ENCODE measurements around the gene LMO4.

Gene LMO4

DNA sequence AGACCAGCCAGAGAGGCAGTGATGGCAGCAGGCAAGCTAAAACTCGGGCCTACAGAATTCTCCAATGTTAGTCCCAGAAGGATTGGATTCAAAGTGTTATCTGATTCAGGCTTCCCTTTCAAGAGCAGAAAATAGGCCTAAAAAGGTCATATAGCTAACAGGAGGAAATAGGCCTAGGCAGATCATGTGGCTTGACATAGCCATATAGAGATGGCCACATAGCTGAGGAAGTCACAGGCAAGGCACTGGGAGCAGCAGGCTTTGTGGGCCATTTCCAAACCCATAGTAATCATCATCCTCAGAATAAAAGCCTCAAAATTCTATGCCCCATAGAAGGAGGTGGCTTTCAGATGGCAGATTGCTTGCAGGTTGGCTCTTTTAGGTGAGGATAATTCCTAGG, 29.0 kb upstream of the LMO4 start:
- Histone ChIP-seq H3K27ac (ENCODE audit: insufficient read depth, low read depth, low read length, poor library complexity, severe bottlenecking) (no peak overlapping the region), H3K36me3 (ENCODE audit: control insufficient read depth, insufficient read depth, low read length) (no peaks in the 10 kb centered on the region), H3K27me3 (ENCODE audit: control insufficient read depth, insufficient read depth, low read length, poor library complexity, severe bottlenecking) (no peaks in the 10 kb centered on the region), H3K9me3 (ENCODE audit: control insufficient read depth, low read length) (no peaks in the 10 kb centered on the region), H3K4me1 (ENCODE audit: control insufficient read depth, insufficient read depth, low read length) (no peaks in the 10 kb centered on the region), H3K4me3 (ENCODE audit: insufficient read depth, low read depth, low read length) (no peak overlapping the region)
- WGBS, 2 experiments = 92 to 94% methylated on average over 1 of the region's 1 CpG

DNA sequence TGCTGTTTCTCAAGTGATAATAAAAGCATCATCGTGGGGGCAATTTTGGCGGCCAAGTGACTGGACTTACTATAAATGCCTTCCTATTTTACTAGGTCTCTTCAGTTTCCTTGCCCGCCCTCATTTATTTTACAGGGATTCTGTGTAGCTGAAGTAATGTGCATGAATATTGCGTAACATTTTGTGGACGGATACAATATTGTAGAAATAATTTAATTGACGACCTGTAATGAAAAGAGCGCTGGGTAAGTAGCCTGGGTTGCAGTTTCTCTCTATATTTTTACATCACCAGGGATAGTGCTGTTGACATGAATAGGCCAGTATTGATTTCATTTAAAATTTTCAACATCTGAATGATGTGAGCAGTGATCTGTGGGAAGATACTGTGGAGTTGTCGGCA, 28.1 kb upstream of the LMO4 start:
- Histone ChIP-seq H3K4me1 (ENCODE audit: control insufficient read depth, insufficient read depth, low read length) (no peaks in the 10 kb centered on the region), H3K36me3 (ENCODE audit: control insufficient read depth, insufficient read depth, low read length) (no peaks in the 10 kb centered on the region), H3K27me3 (ENCODE audit: control insufficient read depth, insufficient read depth, low read length, poor library complexity, severe bottlenecking) (no peaks in the 10 kb centered on the region), H3K27ac (ENCODE audit: insufficient read depth, low read depth, low read length, poor library complexity, severe bottlenecking) (no peak overlapping the region), H3K9me3 (ENCODE audit: control insufficient read depth, low read length) (no peaks in the 10 kb centered on the region), H3K4me3 (ENCODE audit: insufficient read depth, low read depth, low read length) (no peak overlapping the region)
- 95 to 96% methylated on average over 7 of the region's 8 CpGs for WGBS, 2 experiments

DNA sequence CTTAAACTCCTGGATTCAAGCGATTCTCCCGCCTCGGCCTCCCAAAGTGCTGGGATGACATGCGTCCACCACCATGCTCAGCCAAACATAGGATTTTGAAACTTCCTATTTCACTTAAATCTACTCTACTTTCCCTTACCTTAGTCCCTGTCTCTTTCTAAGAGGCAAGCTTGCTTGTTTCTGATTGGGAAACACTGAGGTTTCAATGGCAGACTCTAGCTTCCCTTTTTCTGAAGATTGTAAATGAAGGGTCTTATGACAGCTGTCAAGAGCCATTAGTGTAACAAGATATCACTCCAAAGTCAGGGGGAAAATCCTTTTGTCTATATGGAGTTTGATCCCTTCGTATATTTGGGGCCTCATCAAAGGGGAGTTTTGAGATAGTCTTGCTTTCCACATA, 23.5 kb upstream of the LMO4 start:
- WGBS, 2 experiments = 77 to 84% methylated on average over 5 of the region's 5 CpGs
- Histone ChIP-seq H3K4me3 (ENCODE audit: insufficient read depth, low read depth, low read length) (no peak overlapping the region), H3K4me1 (ENCODE audit: control insufficient read depth, insufficient read depth, low read length) (no peaks in the 10 kb centered on the region), H3K36me3 (ENCODE audit: control insufficient read depth, insufficient read depth, low read length) (no peaks in the 10 kb centered on the region), H3K27ac (ENCODE audit: insufficient read depth, low read depth, low read length, poor library complexity, severe bottlenecking) (no peak overlapping the region), H3K27me3 (ENCODE audit: control insufficient read depth, insufficient read depth, low read length, poor library complexity, severe bottlenecking) (no peaks in the 10 kb centered on the region), H3K9me3 (ENCODE audit: control insufficient read depth, low read length) (no peaks in the 10 kb centered on the region)

DNA sequence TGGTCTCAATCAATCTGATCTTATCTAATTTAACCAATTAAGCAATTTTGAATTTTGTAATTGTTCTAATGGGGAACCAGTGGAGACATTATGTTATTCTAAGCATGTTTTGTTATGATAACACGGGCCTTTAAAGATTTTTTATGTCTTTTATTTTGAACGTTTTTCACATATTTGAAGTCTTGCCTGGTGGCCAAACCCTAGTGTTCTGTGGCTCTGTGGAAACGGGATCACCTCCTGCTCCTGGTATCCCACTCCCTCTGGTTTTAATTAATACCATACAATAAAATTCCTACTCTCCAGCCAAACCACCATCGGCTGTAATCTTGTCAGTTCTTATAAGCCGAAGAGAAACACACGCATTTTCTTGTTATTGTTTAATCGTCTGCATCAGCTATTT, 22.9 kb upstream of the LMO4 start:
- Histone ChIP-seq H3K9me3 (ENCODE audit: control insufficient read depth, low read length) (no peaks in the 10 kb centered on the region), H3K4me1 (ENCODE audit: control insufficient read depth, insufficient read depth, low read length) (no peaks in the 10 kb centered on the region), H3K27me3 (ENCODE audit: control insufficient read depth, insufficient read depth, low read length, poor library complexity, severe bottlenecking) (no peaks in the 10 kb centered on the region), H3K4me3 (ENCODE audit: insufficient read depth, low read depth, low read length) (no peak overlapping the region), H3K36me3 (ENCODE audit: control insufficient read depth, insufficient read depth, low read length) (no peaks in the 10 kb centered on the region), H3K27ac (ENCODE audit: insufficient read depth, low read depth, low read length, poor library complexity, severe bottlenecking) (no peak overlapping the region)
- 92% methylated on average over 7 of the region's 7 CpGs for whole genome bisulfite sequencing, 2 experiments

DNA sequence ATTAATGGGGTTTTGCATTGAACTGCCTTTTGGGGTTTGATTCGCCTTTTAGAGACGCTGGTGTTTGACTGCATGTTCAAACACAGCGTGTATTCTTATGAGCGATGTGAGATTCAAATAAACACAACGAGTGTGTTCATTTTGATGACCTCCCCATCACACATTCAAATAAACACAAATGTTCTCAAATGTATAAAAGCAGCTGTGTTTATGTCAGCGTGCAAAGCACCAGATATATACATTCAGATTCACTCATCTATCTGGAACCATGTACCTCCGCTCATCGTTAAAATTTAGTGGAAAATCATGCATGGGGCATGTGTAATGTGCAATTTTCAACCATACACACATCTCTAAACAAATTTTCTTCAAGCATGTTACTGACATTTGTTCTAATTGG, 21.4 kb upstream of the LMO4 start:
- Histone ChIP-seq H3K4me1 (ENCODE audit: control insufficient read depth, insufficient read depth, low read length) (no peaks in the 10 kb centered on the region), H3K27me3 (ENCODE audit: control insufficient read depth, insufficient read depth, low read length, poor library complexity, severe bottlenecking) (no peaks in the 10 kb centered on the region), H3K4me3 (ENCODE audit: insufficient read depth, low read depth, low read length) (no peak overlapping the region), H3K36me3 (ENCODE audit: control insufficient read depth, insufficient read depth, low read length) (no peaks in the 10 kb centered on the region), H3K9me3 (ENCODE audit: control insufficient read depth, low read length) (no peaks in the 10 kb centered on the region), H3K27ac (ENCODE audit: insufficient read depth, low read depth, low read length, poor library complexity, severe bottlenecking) (no peak overlapping the region)
- WGBS, 2 experiments = 93 to 97% methylated on average over 6 to 8 of the region's 8 CpGs

DNA sequence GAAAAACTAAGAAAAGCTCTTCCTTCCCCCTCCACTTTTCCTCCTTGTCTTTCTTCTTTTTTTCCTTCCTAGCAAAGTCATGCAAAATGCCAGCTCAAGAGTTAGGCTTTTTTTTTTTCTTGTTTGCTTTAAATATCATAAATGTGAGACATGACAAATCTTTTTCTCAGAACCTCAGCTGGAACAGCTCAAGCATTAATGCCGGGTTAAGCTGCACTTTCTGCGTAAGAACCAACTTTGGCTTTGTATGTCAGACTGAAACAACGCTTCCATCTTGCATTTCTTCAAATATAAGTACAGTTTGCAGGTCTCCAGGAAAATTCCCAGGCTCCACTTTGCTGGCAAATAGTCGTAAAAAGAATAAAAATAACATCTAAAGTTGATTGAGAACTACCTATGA, 20.7 kb upstream of the LMO4 start:
- Histone ChIP-seq H3K4me1 (ENCODE audit: control insufficient read depth, insufficient read depth, low read length) (no peaks in the 10 kb centered on the region), H3K4me3 (ENCODE audit: insufficient read depth, low read depth, low read length) (no peak overlapping the region), H3K36me3 (ENCODE audit: control insufficient read depth, insufficient read depth, low read length) (no peaks in the 10 kb centered on the region), H3K9me3 (ENCODE audit: control insufficient read depth, low read length) (no peaks in the 10 kb centered on the region), H3K27ac (ENCODE audit: insufficient read depth, low read depth, low read length, poor library complexity, severe bottlenecking) (no peak overlapping the region), H3K27me3 (ENCODE audit: control insufficient read depth, insufficient read depth, low read length, poor library complexity, severe bottlenecking) (no peaks in the 10 kb centered on the region)
- 92% methylated on average over 3 to 4 of the region's 4 CpGs for WGBS, 2 experiments

DNA sequence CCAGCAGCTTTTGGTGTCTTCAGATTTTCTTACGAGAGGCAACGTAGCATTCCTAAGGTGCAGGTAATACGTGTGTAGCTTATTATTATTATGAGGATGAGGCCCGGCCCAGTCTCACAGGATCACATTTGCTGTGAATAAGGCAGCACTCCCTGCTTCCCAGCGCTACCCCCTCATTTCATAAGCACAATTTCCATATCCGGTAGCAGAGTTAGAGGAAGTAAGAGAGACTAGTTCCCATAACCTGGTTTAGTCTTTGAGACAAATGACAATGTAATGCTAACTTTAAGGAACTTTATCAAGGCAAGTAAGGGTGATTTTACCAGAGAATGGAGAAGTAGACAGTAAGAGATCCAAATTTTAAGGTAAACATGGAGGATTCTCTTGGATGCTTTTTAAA, 14.6 kb upstream of the LMO4 start:
- H3K36me3 ChIP-seq (ENCODE audit: control insufficient read depth, insufficient read depth, low read length) = no peaks in the 10 kb centered on the region
- no peaks in the 10 kb centered on the region for H3K27me3 ChIP-seq (ENCODE audit: control insufficient read depth, insufficient read depth, low read length, poor library complexity, severe bottlenecking)
- no peaks in the 10 kb centered on the region for H3K4me1 ChIP-seq (ENCODE audit: control insufficient read depth, insufficient read depth, low read length)
- no peak overlapping the region for H3K27ac ChIP-seq (ENCODE audit: insufficient read depth, low read depth, low read length, poor library complexity, severe bottlenecking)
- no peaks in the 10 kb centered on the region for H3K9me3 ChIP-seq (ENCODE audit: control insufficient read depth, low read length)
- 94 to 100% methylated on average over 6 of the region's 6 CpGs for WGBS, 2 experiments
- no peak overlapping the region for H3K4me3 ChIP-seq (ENCODE audit: insufficient read depth, low read depth, low read length)

DNA sequence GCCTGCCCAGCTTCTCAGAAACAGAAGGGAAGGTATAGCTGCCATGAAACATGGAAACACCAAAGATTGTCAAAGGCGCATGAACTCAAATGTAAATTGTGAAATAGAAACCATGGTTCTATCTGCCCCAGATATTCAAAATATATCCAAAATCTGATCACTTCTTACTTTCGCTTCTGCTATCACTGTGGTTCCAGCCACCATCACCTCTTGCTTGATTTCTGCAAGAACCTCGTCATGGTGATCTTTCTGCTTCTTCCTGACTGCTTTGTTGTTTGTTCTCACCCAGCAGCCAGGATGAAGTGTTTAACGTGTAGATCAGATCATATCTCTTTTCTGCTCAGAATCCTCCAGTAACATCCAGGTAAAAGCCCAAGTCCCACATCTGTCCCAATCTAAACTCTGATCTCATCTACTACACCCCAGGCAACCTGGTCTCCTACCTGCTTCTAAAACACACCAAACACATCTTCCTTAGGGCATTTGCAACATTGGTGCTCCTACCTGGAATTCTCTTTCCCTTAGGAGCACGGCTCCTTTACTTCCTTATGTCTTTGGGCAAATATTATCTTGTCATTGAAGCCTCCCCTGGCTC, 10.5 kb upstream of the LMO4 start:
- 95 to 97% methylated on average over 5 of the region's 5 CpGs for WGBS, 2 experiments
- no peak overlapping the region for H3K27ac ChIP-seq (ENCODE audit: insufficient read depth, low read depth, low read length, poor library complexity, severe bottlenecking)
- H3K27me3 ChIP-seq (ENCODE audit: control insufficient read depth, insufficient read depth, low read length, poor library complexity, severe bottlenecking) = no peaks in the 10 kb centered on the region
- H3K9me3 ChIP-seq (ENCODE audit: control insufficient read depth, low read length) = no peaks in the 10 kb centered on the region
- no peak overlapping the region for H3K4me3 ChIP-seq (ENCODE audit: insufficient read depth, low read depth, low read length)
- H3K36me3 ChIP-seq (ENCODE audit: control insufficient read depth, insufficient read depth, low read length) = no peaks in the 10 kb centered on the region
- H3K4me1 ChIP-seq (ENCODE audit: control insufficient read depth, insufficient read depth, low read length) = no peaks in the 10 kb centered on the region

DNA sequence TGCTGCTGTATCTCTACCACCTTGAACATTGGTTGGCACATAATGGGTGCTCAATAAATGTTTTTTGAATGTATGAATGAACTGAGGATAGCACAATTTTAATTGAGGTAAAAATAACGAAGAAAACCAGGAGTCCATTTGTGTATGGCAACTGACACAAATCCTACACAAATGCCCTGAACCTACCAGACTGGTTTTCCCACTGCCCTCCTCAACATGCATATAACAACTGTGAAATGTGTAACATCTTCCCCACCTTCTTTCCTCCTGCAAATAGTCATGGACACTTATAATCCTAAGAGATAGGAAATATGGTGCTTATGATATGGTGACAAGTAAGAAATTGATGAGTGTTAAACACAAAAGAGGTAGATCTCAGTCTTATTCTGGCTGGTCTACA, 9.9 kb upstream of the LMO4 start:
- Histone ChIP-seq H3K27ac (ENCODE audit: insufficient read depth, low read depth, low read length, poor library complexity, severe bottlenecking) (no peak overlapping the region), H3K36me3 (ENCODE audit: control insufficient read depth, insufficient read depth, low read length) (no peaks in the 10 kb centered on the region), H3K4me3 (ENCODE audit: insufficient read depth, low read depth, low read length) (no peak overlapping the region), H3K27me3 (ENCODE audit: control insufficient read depth, insufficient read depth, low read length, poor library complexity, severe bottlenecking) (no peaks in the 10 kb centered on the region), H3K9me3 (ENCODE audit: control insufficient read depth, low read length) (no peaks in the 10 kb centered on the region), H3K4me1 (ENCODE audit: control insufficient read depth, insufficient read depth, low read length) (no peaks in the 10 kb centered on the region)
- 85 to 94% methylated on average over 1 of the region's 1 CpG for WGBS, 2 experiments

DNA sequence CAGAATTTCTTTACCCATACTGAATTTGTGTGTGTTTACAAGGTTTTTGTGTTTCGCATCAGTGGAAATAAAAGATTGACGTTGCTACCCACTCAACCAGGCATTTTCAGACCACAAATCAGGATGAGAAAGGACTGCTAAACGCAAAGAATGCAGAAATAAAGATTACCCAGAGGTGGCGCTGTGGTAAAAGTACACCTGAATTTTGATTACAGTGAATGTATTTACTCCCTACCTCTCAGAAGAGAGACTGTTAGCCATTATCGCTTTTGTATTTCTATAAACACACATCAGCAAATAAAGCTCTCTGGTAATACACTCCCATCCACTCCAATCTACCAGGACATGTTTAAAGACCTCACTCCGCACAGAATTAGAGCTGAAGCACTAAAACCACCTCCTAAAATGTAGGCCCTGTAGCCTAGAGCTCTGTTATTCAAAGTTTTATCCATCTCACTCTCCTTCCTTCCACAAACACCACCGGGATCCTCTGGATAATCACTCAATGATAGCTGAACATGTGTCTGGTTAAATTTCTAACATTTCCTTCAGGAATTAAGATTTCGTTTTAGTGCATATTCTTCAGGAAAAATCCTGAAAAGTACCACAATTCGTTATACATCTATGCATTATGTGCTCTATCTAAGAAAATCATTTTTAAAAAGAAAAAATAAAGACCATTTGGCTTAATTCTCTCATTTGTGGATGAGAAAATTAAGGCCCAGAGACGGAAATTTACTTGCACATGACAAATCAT, 2.5 kb upstream of the LMO4 start:
- WGBS, 2 experiments = 37 to 44% methylated on average over 5 to 8 of the region's 10 CpGs
- Histone ChIP-seq H3K4me1 (ENCODE audit: control insufficient read depth, insufficient read depth, low read length) (peaks cover 5% of the 10 kb centered on the region), H3K27me3 (ENCODE audit: control insufficient read depth, insufficient read depth, low read length, poor library complexity, severe bottlenecking) (no peaks in the 10 kb centered on the region), H3K9me3 (ENCODE audit: control insufficient read depth, low read length) (no peaks in the 10 kb centered on the region), H3K4me3 (ENCODE audit: insufficient read depth, low read depth, low read length) (no peak overlapping the region), H3K36me3 (ENCODE audit: control insufficient read depth, insufficient read depth, low read length) (no peaks in the 10 kb centered on the region), H3K27ac (ENCODE audit: insufficient read depth, low read depth, low read length, poor library complexity, severe bottlenecking) (no peak overlapping the region)
